ENCODE measurements around the gene ZIC4.

Gene ZIC4

DNA sequence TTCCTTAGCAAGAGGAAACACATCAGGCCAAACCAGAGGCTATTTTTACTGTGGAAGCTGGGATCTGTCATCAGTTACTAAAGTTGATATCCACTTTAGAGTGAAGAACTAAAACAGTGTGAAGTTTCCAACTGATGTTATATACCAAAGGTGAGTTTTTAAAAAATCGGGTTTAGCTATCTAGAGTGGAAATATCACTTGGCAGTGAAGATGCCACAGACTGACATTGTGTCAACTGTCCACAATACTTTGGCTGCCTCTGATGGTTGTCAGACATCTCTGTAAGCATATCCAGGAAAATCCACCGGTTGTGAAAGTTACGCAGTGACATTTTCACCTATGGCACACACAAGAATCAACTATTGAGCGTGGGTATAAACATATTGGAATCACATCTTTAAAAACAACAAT is 12.0 kb upstream of the ZIC4 start:
- no peak for DNase-seq (ENCODE audit: low spot score)

DNA sequence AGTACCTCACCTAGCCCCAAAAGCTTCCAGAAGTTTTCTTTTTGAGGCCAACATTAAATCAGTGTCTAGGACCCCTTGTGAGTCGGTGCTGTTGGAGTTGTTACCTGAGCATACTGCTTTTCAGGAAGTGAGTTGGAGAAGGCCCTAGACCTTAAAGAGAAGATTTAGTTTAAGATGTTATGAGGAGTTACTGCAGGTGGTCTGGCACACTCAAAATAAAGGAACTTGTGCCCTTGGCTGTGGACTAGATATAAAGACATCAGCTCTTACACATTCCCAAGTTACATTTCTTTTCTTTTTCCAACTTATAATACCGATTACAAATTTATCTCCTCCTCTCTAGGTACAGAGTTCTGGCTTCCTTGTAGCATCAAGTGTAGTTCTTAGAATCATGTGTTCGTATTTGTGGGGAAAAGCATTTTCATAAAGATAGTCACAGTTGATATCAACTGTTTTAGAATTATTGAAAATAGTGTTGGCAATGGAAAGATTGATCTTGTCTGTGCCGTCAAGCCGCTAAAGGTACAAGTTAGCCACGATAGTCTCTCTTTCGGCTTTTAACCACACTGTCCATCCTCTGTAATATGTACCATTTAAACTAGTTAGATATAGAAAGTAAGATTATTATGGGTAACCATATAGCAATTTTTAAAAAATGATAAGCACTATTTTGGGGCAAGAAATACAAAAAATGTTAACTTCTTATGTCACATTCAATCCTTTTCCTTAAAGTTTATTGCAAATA is 11.4 kb upstream of the ZIC4 start:
- DNase-seq (ENCODE audit: low spot score): no peak

DNA sequence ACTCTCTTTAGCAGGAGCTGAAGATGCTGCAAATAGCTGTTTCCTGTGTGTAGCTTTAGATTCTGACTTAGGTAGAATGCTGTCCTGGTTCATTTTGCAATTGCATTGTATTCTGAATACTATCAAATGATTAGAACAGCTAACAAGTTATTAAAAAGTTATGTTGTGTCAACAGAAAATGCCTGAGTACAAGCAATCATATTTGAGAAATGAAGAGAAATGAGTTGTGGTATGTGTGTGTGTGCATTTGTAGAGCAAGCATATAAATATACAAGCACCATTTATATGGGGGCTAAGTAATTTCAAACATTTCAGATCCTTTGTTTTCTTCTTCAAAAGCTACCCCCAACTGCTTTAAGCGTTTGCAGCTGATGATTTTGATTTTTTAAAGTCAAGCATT is 10.6 kb upstream of the ZIC4 start:
- no peak for DNase-seq (ENCODE audit: low spot score)

DNA sequence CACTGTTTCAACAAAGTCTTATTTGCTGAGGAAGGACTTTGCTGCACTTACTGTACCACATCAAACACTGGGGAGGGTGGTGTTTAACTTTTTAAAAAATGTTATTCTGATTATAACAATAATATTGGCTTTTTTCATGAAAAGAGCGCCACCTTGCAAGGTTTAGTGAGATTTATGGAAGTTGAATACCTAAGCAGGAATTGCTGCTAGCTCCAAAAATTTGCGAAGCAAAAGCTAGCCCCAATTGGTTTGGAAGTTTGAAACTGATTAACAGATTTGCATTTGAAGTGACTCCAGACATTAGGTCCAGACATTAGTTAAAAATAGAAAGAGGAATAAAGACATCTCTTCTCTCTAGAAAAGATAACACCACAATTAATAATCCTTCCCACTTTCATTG is 9.5 kb upstream of the ZIC4 start:
- no peak for DNase-seq (ENCODE audit: low spot score)

DNA sequence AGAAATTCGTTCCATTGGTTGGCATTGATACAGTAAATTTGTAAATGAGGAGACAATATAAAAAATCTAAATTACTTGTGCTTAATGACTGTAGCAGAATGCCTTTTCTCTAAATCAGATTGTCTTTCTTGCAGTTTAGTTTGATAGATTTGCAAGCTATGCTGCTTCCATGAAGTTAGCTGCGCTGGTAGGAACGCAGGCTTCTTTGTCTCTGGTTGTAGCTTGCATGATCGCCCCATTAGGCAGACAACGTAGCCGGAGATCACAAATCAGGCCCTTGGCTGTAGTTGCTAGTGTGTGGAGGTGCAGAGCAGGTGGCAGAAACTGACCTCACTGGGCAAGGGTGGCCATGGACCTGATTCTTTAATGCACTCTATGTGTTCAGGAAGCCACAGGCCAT is 8.9 kb upstream of the ZIC4 start:
- no peak for DNase-seq (ENCODE audit: low spot score)

DNA sequence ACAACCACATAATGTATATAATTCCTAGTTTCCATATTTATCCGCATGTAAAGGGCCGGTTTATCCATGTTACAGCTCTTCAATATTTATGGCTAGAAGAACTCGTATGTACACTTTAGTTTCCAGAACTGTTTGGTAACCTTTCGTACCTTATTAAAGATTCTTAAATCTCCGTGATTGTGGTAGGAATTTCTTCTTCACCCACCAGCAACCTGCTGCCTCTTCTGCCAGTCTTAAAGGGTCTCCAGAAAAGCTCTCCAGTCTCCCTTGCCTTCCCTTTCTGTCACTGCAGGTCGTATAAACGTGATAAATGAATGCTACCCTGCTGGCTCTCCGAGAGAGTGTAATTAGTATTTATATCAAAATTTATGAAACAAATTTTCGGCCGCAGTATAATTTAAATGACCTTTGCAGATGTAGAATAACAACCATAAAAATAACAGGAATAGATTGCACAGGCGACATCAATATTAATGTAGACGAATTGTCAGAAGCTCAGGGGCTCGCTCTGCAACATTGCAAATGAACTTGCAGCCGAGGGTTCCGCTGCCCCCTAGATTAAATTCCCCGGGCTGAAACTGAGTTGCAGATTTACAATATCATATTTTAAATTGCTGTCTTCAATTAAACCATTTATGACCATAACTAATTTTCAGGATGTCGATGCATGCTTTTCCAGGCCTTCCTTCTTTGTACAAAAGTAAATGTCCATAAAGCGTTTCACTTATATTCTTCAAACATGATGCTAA is 8.2 kb upstream of the ZIC4 start:
- no peak for DNase-seq (ENCODE audit: low spot score)

DNA sequence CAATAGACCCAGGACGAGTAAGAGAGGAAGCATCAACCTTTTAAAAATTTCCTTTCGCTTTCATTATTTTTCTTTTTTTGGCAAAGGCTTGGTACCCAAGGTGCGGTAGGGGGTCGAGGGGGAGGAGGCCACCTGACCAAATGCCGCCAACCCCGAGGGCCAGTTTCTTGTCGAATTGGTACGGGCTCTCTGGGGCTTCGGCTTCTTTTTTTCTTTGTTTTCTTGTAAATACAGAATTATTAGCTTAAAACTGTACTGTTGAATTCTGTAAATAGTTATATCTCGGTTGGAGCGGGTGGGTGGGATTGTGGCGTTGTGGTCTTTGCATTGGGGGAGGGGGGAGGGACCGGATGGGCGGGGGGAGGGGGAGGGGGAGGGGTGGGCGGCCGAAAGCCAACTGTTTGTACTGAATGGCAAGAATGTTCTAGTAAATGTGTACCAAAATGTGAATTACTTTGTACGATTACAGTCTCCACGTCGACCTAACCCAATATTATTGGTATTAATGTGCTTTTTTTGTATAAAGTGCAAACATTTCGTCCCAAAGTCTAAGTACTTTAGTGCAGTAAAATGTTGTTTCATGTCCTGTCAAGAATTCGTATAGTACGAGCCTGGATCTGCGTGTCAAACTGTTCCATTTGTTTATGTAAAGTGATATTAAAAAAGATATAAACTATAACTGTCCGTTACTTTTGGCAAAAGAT is 7.5 kb upstream of the ZIC4 start:
- no peak for DNase-seq (ENCODE audit: low spot score)

DNA sequence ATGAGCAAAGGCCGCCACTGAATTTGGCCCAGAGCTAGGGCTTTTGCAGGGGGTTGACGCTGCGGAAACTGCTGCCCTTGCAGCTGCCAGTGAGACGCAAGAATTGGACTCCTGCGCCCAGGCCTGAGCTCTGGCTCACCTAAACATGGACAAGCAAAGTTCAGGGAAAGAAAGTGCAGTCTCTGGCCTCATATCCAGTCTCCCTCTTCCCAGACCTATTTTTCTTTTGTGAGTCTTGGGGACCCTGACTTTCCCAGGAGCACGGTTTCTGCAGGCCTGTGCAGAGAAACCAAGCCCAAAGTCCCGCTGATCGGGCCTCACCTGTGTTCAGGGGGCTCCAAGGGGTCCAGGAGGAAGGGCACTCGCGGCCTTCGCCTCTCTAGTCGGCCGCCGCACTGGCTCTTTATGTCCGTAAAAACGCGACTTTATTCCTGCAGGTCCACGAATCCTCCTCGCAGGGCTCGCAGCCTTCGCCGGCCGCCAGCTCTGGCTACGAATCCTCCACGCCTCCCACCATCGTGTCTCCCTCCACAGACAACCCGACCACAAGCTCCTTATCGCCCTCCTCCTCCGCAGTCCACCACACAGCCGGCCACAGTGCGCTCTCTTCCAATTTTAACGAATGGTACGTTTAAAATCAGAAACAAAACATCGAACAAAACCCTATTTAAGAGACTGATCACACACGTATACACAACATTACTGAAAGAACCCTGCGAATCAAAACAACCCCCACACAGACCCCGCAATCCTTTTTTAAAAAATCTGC is 6.8 kb upstream of the ZIC4 start:
- no peak for DNase-seq (ENCODE audit: low spot score)

DNA sequence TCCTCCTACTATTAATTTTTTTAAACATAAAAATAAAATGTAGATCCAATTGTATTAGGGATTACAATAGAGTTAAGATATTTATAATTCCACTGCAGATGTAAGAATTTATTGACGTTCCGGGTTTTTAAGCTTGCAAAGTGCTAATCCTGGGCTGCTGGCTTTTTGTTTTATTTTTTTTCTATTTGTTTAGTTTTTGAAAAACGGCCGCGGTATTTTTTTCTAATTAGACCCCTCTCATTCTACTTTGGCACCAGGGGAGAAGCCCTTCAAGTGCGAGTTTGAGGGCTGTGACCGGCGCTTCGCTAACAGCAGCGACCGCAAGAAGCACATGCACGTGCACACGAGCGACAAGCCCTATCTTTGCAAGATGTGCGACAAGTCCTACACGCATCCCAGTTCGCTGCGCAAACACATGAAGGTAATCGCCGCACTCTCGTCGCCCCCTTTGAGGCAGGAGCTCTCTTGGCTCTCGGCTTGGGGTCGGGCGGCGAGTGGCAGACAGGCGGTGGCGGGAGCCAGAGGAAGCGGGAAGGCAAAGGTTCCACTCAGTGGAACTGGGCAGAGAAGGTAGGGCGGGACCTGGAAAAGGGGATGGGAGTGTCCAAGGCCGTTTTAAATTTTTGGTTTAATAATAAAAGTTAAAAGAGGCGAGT is 6.0 kb upstream of the ZIC4 start:
- DNase-seq (ENCODE audit: low spot score): no peak

DNA sequence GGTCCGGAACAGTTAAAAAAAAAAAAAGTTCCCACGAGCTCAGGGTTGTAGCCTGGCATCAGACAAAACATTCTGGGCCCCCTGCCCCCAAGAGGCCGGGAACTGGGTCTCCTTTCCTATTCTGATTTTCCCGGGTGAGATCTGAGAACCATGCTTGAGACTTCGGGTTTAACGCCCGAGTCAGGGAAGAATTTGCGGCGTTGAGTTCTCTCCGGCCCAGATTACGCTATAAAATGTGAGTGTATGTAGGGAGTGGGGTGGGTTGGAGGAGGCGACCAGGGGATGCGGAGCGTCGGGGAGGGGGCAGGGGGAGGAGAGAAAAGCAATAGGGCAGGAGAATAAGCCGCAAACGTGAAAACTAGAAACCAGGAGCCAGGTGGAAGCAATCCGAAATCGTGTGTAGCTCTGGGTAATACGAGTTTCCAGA is 5.5 kb upstream of the ZIC4 start:
- DNase-seq (ENCODE audit: low spot score): no peak

DNA sequence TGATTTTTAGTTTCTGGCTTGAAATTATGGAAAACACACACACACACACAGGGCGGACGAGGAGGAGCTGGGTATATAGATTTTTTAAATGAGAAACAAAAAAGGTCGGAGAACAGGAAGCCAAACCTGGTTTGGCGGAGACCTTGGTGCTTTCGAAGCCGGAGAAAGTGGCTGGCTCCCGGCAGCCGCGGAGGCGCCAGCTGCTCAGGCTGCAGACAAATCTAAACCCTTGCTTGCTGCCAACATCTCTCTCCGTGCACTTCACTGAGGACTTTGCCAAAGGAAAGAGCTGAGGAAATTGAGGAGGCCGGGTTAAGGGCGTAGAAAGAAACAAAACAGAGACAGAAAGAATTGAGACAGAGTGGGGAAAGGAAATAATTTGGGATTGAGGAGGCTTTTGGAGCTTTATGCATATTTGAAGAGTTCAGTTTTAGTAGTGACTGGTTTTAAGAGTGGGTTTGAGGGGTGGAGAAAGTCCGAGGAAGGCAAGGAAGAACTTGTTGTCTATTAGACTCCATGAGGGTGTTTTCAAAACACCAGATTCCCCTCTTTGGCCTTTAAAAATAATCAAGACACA is 5.0 kb upstream of the ZIC4 start:
- DNase-seq (ENCODE audit: low spot score): no peak

DNA sequence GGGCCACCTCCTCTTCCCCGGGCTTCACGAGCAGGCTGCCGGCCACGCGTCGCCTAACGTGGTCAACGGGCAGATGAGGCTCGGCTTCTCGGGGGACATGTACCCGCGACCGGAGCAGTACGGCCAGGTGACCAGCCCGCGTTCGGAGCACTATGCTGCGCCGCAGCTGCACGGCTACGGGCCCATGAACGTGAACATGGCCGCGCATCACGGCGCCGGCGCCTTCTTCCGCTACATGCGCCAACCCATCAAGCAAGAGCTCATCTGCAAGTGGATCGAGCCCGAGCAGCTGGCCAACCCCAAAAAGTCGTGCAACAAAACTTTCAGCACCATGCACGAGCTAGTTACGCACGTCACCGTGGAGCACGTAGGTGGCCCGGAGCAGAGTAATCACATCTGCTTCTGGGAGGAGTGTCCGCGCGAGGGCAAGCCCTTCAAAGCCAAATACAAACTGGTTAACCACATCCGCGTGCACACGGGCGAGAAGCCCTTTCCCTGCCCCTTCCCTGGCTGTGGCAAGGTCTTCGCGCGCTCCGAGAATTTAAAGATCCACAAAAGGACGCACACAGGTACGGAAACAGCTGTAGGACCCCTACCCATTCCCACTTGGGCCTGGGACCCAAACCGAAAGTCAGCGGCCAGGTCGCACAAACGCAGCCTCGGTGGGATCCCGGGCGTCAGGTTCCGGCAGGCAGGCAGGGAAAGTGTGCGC is 4.3 kb upstream of the ZIC4 start:
- no peak for DNase-seq (ENCODE audit: low spot score)

DNA sequence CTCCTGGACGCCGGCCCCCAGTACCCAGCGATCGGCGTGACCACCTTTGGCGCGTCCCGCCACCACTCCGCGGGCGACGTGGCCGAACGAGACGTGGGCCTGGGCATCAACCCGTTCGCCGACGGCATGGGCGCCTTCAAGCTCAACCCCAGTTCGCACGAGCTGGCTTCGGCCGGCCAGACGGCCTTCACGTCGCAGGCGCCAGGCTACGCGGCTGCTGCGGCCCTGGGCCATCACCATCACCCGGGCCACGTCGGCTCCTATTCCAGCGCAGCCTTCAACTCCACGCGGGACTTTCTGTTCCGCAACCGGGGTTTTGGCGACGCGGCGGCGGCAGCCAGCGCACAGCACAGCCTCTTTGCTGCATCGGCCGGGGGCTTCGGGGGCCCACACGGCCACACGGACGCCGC is 3.8 kb upstream of the ZIC4 start:
- no peak for DNase-seq (ENCODE audit: low spot score)

DNA sequence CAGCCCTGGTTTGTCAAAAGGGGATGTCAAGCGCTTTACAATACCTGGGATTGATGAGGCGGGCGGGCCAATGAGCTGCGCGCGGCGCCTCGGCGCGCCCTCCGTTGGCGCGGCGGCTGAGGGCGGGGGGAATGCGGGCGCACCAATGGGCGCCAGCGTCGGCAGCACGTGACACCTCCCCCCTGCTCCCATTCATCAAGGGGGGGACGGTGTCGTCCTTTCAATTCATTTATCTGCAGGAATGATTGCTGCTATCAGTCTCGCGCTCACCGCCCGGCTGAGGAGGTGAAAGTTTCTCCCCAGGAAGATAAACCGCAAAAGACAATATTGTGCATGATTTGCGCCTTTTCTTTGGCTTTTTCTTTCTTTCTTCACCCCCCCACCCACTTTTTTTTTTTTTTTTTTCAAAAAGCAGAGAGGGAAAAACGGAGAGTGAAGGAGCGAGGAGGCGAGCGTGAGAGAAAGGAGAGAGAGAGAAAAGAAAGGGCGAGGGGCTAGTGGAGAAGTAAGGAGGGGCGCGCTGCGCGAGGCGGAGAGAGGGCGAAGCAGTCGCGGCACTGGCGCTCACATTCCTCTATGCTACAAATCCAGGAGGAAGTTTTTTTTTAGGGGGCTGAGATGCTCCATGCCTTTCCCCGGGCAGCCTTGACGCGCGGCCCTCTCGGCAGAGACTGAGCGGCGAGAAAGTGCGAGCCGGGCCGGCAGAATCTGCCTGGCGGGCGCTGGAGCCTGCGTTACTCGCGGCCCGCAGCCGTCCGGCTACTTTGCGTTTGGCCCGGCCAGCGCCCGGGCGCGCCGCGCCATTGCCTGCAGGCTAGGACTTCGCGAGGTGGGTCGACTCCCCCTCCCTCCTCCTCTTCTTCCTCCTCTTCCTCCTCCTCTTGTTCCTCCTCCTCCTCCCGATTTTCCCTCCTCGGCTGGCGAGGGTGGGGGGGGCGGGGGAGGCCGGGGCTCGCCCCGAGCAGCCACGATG is 3.1 kb upstream of the ZIC4 start, which contains the start of gene ZIC1:
Gene ZIC1, plus strand, starts transcription at position 223 of the 973 bp plus-strand sequence. Its CDS starts 748 bp downstream, at position 971.
- DNase-seq (ENCODE audit: low spot score): no peak

DNA sequence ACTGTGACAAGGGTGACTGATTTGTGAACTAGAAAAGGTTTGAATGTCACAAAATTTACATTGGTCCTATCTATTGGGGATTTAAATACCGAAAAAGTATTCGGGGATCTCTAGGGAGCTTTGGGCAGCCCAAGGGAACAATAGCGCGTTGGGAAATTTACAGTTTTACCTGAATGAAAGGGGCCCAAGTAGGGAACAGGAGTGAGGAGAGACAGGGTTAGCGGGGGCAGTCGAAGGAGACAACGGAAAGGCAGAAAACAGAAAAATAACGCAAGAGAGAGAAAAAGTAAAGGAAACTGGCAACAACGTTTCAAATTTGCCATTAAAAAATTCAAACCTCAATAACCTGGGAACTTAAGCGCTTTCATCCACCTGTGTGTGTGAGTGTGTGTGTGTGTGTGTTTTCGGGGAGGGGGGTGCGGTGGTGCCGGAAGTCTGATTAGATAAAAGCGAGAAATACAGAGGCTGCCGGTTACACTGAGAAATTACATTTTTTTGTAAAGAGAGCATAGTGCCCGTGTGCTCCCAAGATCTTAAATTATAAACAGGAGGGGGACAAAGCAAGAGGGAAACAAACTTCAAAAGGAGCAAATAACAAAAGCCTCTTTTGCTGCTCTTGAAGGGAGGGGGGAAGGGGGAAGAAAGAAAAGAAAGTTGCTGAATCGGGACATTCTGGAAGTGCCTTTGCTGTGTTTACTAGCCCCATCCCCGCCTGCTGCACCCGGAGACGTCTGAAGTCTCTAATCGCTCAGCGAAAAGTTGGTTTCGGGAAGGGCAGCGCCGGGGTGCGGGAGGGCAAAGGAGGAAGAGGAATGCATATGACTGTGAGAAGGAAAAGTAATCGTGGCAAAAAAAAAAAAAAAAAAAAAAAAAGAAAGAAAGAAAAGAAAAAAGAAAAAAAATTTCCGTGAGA is 2.1 kb upstream of the ZIC4 start:
- no peak for DNase-seq (ENCODE audit: low spot score)

DNA sequence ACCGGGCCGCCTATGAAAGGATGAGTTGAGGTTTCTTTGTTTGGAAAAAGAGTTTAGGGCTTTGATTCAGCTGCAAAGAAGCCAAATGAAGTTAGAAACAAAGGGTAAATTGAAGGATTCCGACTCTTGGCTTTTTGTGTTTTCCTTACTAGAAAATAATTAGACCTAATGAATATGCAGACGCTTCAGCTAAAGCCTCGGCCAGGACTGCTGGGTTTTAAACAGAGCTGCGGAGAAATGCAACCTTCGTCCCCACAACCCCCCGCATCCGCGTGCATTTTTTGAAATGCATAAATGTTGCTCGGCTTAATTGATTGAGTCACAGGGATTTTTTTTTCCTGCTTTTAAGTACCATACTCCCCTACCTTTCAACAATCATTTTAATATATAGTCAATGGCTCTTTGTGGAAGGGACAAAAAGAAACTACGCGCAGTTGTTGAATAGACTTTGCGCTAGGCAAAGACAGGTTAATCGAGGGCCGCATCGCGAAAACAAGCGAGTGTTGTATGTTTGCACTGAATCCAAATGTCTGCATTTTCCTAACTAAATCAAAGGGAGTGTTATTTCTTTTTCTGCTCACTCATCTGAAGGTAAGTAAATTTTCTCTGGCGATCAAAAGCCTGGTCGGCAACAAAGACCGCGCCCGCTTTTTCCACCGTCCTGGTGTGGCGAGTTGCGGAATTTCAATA is 1.3 kb upstream of the ZIC4 start:
- no peak for DNase-seq (ENCODE audit: low spot score)

DNA sequence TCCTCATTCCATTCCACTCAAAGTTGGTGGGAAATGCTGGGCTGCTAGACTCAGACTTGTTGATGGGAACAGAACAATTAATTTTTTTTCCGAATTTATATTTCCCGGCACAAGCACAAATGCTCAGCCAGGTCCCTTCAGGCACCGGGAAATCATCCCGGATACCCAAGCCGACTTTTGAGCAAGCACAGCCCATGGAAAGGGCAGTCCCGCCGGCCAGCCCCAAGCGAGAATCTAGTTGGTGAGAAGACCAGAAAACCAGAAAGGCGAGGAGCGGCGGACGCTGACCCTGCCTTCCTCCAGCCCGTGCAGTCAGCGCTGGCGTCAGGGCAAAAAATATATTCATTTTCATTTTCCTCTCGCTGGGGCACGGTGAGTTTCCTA is 763 bp upstream of the ZIC4 start:
- DNase-seq (ENCODE audit: low spot score): no peak
